Activated naive CD8-positive, alpha-beta T cell (primary cell): ENCODE measurements around the gene BARD1.
A peak's percentile ranks its signal among the peaks of the same experiment; 100 is the strongest.

Source experiments
- H3K27ac Mint-ChIP-seq: one replicate; pipeline ENCODE4 v1.8.0; 2021; ENCODE audit warnings: mixed read lengths
- H3K27me3 Mint-ChIP-seq: one replicate; pipeline ENCODE4 v1.8.0; 2021; ENCODE audit warnings: mixed read lengths
- H3K36me3 Mint-ChIP-seq: one replicate; pipeline ENCODE4 v1.8.0; 2021; ENCODE audit warnings: mixed read lengths
- H3K4me1 Mint-ChIP-seq: one replicate; pipeline ENCODE4 v1.8.0; 2021; ENCODE audit warnings: low read depth, mixed read lengths
- H3K4me3 Mint-ChIP-seq: one replicate; pipeline ENCODE4 v1.8.0; 2021; ENCODE audit warnings: mild to moderate bottlenecking, mixed read lengths
- H3K9me3 Mint-ChIP-seq: one replicate; pipeline ENCODE4 v1.8.0; 2021; ENCODE audit warnings: low read depth, mixed read lengths

BARD1 gene

GRCh38 chr2:214808981-214809750, at the start of gene BARD1:
Gene BARD1, minus strand, starts transcription at chr2:214809683. Its CDS starts 114 bp downstream, at chr2:214809569.
- peak within 1 kb of the TSS; percentile 93 for H3K4me3 Mint-ChIP-seq

GRCh38 chr2:214856137-214856536, 46.7 kb upstream of the BARD1 start:
- Mint-ChIP-seq H3K4me1 (no peaks in the 10 kb centered on the region), H3K36me3 (no peaks in the 10 kb centered on the region), H3K27me3 (peaks cover 4% of the 10 kb centered on the region), H3K9me3 (no peaks in the 10 kb centered on the region), H3K27ac (no peak overlapping the region), H3K4me3 (no peak overlapping the region)

More at GRCh38 chr2:214808981-214809750, at the start of gene BARD1:
- Mint-ChIP-seq H3K27ac (peak within 1 kb of the TSS; percentile 90), H3K36me3 (peaks cover 3% of the 10 kb centered on the region), H3K4me1 (peaks cover 27% of the 10 kb centered on the region), H3K9me3 (no peaks in the 10 kb centered on the region), H3K27me3 (peaks cover 2% of the 10 kb centered on the region)

GRCh38 chr2:214853906-214854305, 44.4 kb upstream of the BARD1 start:
- H3K36me3 Mint-ChIP-seq = no peaks in the 10 kb centered on the region

GRCh38 chr2:214843823-214844222, 34.3 kb upstream of the BARD1 start:
- Mint-ChIP-seq H3K36me3 (no peaks in the 10 kb centered on the region), H3K4me3 (no peak overlapping the region), H3K4me1 (no peaks in the 10 kb centered on the region), H3K9me3 (no peaks in the 10 kb centered on the region), H3K27me3 (no peaks in the 10 kb centered on the region), H3K27ac (no peak overlapping the region)

More at GRCh38 chr2:214853906-214854305, 44.4 kb upstream of the BARD1 start:
- peaks cover 3% of the 10 kb centered on the region for H3K27me3 Mint-ChIP-seq
- no peaks in the 10 kb centered on the region for H3K4me1 Mint-ChIP-seq
- no peaks in the 10 kb centered on the region for H3K9me3 Mint-ChIP-seq
- H3K27ac Mint-ChIP-seq = no peak overlapping the region
- no peak overlapping the region for H3K4me3 Mint-ChIP-seq

GRCh38 chr2:214839464-214839863, 30.0 kb upstream of the BARD1 start:
- Mint-ChIP-seq H3K4me1 (no peaks in the 10 kb centered on the region), H3K27me3 (no peaks in the 10 kb centered on the region), H3K27ac (no peak overlapping the region), H3K36me3 (no peaks in the 10 kb centered on the region), H3K4me3 (no peak overlapping the region), H3K9me3 (no peaks in the 10 kb centered on the region)

- Mint-ChIP-seq H3K27me3 (no peaks in the 10 kb centered on the region), H3K4me3 (no peak overlapping the region), H3K27ac (no peak overlapping the region), H3K36me3 (no peaks in the 10 kb centered on the region), H3K4me1 (no peaks in the 10 kb centered on the region), H3K9me3 (no peaks in the 10 kb centered on the region)
Observed at GRCh38 chr2:214837466-214837865, 28.0 kb upstream of the BARD1 start.

GRCh38 chr2:214836568-214836967, 27.1 kb upstream of the BARD1 start:
- Mint-ChIP-seq H3K4me1 (no peaks in the 10 kb centered on the region), H3K27me3 (no peaks in the 10 kb centered on the region), H3K4me3 (no peak overlapping the region), H3K27ac (no peak overlapping the region), H3K36me3 (no peaks in the 10 kb centered on the region), H3K9me3 (no peaks in the 10 kb centered on the region)

GRCh38 chr2:214830794-214831346, 21.4 kb upstream of the BARD1 start:
- no peaks in the 10 kb centered on the region for H3K36me3 Mint-ChIP-seq
- H3K27ac Mint-ChIP-seq = no peak overlapping the region
- H3K4me3 Mint-ChIP-seq = no peak overlapping the region
- H3K27me3 Mint-ChIP-seq = no peaks in the 10 kb centered on the region
- H3K9me3 Mint-ChIP-seq = no peaks in the 10 kb centered on the region
- no peaks in the 10 kb centered on the region for H3K4me1 Mint-ChIP-seq

- Mint-ChIP-seq H3K36me3 (no peaks in the 10 kb centered on the region), H3K4me3 (no peak overlapping the region), H3K27ac (no peak overlapping the region), H3K4me1 (peaks cover under 1% of the 10 kb centered on the region), H3K27me3 (peaks cover 9% of the 10 kb centered on the region), H3K9me3 (no peaks in the 10 kb centered on the region)
Observed at GRCh38 chr2:214816008-214816533, 6.6 kb upstream of the BARD1 start.

GRCh38 chr2:214810671-214811070, 1.2 kb upstream of the BARD1 start:
- H3K4me1 Mint-ChIP-seq = peaks cover 27% of the 10 kb centered on the region
- H3K9me3 Mint-ChIP-seq = no peaks in the 10 kb centered on the region
- H3K4me3 Mint-ChIP-seq = peak overlapping the region; percentile 93
- H3K27ac Mint-ChIP-seq = peak overlapping the region; percentile 82
- H3K27me3 Mint-ChIP-seq = peaks cover 2% of the 10 kb centered on the region
- no peaks in the 10 kb centered on the region for H3K36me3 Mint-ChIP-seq

- peak overlapping the region; percentile 93 for H3K4me3 Mint-ChIP-seq
- no peaks in the 10 kb centered on the region for H3K9me3 Mint-ChIP-seq
- peaks cover 27% of the 10 kb centered on the region for H3K4me1 Mint-ChIP-seq
- H3K27ac Mint-ChIP-seq = peak overlapping the region; percentile 61
- peaks cover 3% of the 10 kb centered on the region for H3K36me3 Mint-ChIP-seq
- H3K27me3 Mint-ChIP-seq = peaks cover 2% of the 10 kb centered on the region
Observed at GRCh38 chr2:214809751-214810564, 475 bp upstream of the BARD1 start.

- Mint-ChIP-seq H3K9me3 (no peaks in the 10 kb centered on the region), H3K27ac (peak overlapping the region; percentile 78), H3K4me1 (peaks cover 27% of the 10 kb centered on the region), H3K36me3 (peaks cover 3% of the 10 kb centered on the region), H3K4me3 (peak overlapping the region; percentile 93), H3K27me3 (no peaks in the 10 kb centered on the region)
Observed at GRCh38 chr2:214807653-214808052, 1.8 kb downstream of the BARD1 start.

- Mint-ChIP-seq H3K4me3 (no peak overlapping the region), H3K27me3 (no peaks in the 10 kb centered on the region), H3K4me1 (peaks cover 7% of the 10 kb centered on the region), H3K9me3 (no peaks in the 10 kb centered on the region), H3K36me3 (peaks cover 3% of the 10 kb centered on the region), H3K27ac (no peak overlapping the region)
Observed at GRCh38 chr2:214801768-214802397, 7.6 kb downstream of the BARD1 start.

- H3K9me3 Mint-ChIP-seq = no peaks in the 10 kb centered on the region
Observed at GRCh38 chr2:214801068-214801467, 8.4 kb downstream of the BARD1 start.

More at GRCh38 chr2:214801068-214801467, 8.4 kb downstream of the BARD1 start:
- H3K4me3 Mint-ChIP-seq = no peak overlapping the region
- no peak overlapping the region for H3K27ac Mint-ChIP-seq
- peaks cover 6% of the 10 kb centered on the region for H3K4me1 Mint-ChIP-seq
- H3K27me3 Mint-ChIP-seq = no peaks in the 10 kb centered on the region
- peaks cover 5% of the 10 kb centered on the region for H3K36me3 Mint-ChIP-seq
